Loucy (cell line): Measurements from ENCODE around the gene GNAI3.

Source experiments
- EZH2phosphoT487 ChIP-seq: fragments of 200-600 bp; IDR thresholded peaks from 2 replicates; pipeline ENCODE4 v1.6.1; 2018; ENCODE audit warnings: antibody characterized with exemption, mild to moderate bottlenecking, moderate library complexity, borderline replicate concordance
- TF ChIP-seq, protein P1 (sequence below): fragments of 200-600 bp; sonication (generic); conservative IDR thresholded peaks from 2 replicates; pipeline ENCODE4 v1.5.1; 2014; ENCODE audit warnings: mild to moderate bottlenecking, antibody characterized with exemption, low read length

DNA sequence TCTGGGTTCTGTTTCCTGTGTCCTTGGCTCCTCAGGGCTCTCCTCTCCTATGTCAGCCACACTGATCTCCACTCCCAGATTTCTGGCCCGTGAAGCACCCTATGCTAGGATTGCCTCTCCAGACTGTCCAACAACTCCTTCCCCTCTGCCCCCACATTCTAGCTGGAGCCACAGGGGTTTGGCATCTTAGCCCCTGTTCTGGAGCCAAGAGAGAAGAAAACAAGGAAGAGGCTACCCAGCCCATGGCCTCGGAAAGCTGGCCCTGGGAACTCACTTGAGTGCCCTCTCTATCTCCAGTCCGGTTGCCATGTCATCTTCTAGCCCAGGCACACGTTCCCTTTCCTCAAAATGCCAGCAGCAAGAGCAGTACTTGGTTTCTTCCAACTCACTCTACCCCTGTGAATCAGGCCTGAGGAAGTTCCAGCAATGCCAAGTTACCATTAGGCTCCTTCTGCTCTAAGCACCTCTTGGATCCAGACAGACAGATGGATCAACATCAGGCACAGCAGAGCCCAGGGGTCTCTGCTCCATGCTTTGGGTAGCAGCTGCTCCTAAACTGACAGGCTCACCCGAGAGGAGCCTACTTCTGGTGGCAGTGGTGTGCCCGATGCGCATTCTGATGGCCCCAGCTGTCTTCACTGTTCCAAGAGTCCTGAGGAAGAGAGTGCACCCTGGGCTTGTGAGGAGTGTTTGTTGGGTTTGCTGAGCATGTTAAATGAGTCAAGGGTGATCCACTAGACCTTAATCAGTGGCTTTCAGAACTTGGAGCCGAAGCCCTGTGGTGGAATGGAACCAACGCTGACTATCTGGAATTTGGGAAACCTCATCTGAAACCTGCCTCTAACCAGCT is 20.3 kb upstream of the GNAI3 start:
- TF ChIP-seq, protein P1, sequence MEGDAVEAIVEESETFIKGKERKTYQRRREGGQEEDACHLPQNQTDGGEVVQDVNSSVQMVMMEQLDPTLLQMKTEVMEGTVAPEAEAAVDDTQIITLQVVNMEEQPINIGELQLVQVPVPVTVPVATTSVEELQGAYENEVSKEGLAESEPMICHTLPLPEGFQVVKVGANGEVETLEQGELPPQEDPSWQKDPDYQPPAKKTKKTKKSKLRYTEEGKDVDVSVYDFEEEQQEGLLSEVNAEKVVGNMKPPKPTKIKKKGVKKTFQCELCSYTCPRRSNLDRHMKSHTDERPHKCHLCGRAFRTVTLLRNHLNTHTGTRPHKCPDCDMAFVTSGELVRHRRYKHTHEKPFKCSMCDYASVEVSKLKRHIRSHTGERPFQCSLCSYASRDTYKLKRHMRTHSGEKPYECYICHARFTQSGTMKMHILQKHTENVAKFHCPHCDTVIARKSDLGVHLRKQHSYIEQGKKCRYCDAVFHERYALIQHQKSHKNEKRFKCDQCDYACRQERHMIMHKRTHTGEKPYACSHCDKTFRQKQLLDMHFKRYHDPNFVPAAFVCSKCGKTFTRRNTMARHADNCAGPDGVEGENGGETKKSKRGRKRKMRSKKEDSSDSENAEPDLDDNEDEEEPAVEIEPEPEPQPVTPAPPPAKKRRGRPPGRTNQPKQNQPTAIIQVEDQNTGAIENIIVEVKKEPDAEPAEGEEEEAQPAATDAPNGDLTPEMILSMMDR, result no peak
- TF ChIP-seq EZH2phosphoT487, result no peak
